ENCODE results near the gene HCN1. TPM values are rescaled to one million over a fixed set of nuclear protein-coding genes. Genes with fewer than 3 reads are reported as not detected.

HCN1 gene
- total and polyA plus RNA-seq, 12 donors: 0.05 to 0.20 (median 0.07) TPM; not detected in 3

DNA sequence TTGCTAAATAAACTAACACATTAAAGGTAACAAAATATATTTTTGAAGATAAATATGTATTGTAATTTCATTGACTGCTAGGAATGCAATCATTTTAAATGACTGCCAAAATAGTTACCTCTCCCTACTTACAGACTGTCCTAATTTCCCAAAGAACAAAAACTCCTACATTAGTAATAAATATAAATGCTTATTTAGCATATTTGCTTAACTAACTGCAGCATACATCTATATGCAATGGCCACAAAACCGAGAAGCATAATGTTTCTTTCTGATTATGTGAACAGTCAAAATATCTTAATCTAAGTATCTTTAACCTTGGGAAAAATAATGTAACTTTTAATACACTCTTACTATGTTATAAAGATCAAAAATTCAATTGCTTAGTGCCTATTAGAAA is 431.7 kb downstream of the HCN1 start:
- ATAC-seq (no peak), DNase-seq (no peak)
- WGBS, 2 donors: 83 to 87% methylated on average over 1 of the region's 1 CpG
- Histone ChIP-seq H3K36me3 (no peaks in the 10 kb centered on the region), H3K9me3 (no peaks in the 10 kb centered on the region), H3K27ac (no peak overlapping the region), H3K27me3 (no peaks in the 10 kb centered on the region), H3K4me3 (no peak overlapping the region), H3K4me1 (no peaks in the 10 kb centered on the region)
- intact Hi-C loops (cut with DNase I): no loop called here
- TF ChIP-seq, protein P1, sequence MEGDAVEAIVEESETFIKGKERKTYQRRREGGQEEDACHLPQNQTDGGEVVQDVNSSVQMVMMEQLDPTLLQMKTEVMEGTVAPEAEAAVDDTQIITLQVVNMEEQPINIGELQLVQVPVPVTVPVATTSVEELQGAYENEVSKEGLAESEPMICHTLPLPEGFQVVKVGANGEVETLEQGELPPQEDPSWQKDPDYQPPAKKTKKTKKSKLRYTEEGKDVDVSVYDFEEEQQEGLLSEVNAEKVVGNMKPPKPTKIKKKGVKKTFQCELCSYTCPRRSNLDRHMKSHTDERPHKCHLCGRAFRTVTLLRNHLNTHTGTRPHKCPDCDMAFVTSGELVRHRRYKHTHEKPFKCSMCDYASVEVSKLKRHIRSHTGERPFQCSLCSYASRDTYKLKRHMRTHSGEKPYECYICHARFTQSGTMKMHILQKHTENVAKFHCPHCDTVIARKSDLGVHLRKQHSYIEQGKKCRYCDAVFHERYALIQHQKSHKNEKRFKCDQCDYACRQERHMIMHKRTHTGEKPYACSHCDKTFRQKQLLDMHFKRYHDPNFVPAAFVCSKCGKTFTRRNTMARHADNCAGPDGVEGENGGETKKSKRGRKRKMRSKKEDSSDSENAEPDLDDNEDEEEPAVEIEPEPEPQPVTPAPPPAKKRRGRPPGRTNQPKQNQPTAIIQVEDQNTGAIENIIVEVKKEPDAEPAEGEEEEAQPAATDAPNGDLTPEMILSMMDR (IDR thresholded peaks at IDR 0.05): no peak

DNA sequence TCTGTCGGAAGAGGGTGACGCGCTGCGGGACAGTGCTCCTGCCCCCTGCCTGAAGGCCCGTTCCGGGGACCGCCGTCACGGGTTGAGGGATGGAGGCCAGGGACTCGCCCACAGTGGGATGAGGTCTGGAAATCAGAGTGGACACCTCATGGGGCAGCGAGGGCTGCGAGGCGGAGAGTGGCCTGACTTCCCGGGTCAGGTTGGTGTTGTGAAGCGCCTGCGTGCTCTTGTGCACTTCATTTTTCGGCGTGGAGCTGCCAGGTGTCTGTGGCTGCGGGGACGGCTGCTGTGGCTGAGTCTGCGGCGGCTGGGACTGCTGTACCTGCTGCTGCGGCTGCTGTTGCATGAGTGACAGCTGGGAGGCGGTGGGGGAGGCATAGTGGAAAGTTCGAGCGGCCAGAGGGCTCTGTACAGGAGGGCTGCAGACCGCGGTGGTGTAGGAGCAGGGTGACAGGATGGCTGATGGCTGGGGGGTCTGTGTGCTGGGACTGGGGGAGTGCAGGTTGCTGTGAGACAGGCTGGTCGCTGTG is 434.1 kb downstream of the HCN1 start:
- intact Hi-C loops (cut with DNase I): no loop called here
- 94 to 96% methylated on average over 29 of the region's 29 CpGs for WGBS, 2 donors
- no peaks in the 10 kb centered on the region for H3K36me3 ChIP-seq
- TF ChIP-seq, protein P1 (IDR thresholded peaks at IDR 0.05): no peak
- H3K27me3 ChIP-seq: no peaks in the 10 kb centered on the region
- H3K4me1 ChIP-seq: peaks cover 0 to 14% (median 0%) of the 10 kb centered on the region in 9 donors
- H3K27ac ChIP-seq: no peak overlapping the region
- no peak for DNase-seq
- ATAC-seq: no peak
- no peaks in the 10 kb centered on the region for H3K9me3 ChIP-seq
- no peak overlapping the region for H3K4me3 ChIP-seq

DNA sequence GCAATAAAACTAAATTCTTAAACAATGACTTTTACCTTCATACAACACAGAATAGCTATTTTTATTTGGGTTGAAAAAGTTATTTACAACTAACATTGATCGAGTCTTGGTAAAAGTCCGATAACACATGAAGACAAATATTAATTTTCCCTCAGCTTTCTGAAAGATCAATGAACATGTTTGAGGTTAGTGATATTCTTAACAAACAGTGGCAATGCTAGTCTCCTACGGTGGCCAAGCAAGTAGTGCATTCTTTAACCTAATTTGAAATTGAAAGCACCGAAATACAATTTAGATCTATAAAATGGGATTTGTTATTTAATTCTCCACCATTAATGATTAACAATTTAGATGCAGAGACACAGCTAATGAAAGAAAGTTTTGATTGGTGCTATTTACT is 435.1 kb downstream of the HCN1 start:
- H3K4me3 ChIP-seq: no peak overlapping the region
- no peak for DNase-seq
- H3K27me3 ChIP-seq: no peaks in the 10 kb centered on the region
- no peaks in the 10 kb centered on the region for H3K9me3 ChIP-seq
- no peak overlapping the region for H3K27ac ChIP-seq
- ATAC-seq: no peak
- intact Hi-C loops (cut with DNase I): no loop called here
- H3K36me3 ChIP-seq: no peaks in the 10 kb centered on the region
- peaks cover 0 to 14% (median 0%) of the 10 kb centered on the region in 9 donors for H3K4me1 ChIP-seq
- TF ChIP-seq, protein P1 (IDR thresholded peaks at IDR 0.05): no peak
- whole genome bisulfite sequencing, 2 donors: 90 to 93% methylated on average over 4 of the region's 4 CpGs

DNA sequence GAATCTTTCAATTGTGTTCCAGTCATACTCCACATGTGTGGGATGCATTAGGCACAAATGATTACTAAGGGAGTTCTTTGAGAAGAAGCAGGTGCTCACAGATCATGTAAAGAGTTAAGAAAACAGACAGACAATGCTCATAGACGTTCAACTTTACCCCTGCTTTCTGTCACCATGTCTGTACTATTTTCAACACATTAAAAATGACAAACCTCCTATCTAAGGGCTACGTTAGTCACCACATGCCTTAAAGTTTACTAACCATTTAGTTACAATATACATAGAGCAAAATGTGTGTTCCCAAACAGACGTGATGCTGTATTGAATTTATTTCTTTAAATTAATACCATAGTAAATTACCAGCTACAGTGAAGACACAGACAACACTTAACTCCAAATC is 435.9 kb downstream of the HCN1 start:
- no peaks in the 10 kb centered on the region for H3K36me3 ChIP-seq
- H3K4me3 ChIP-seq: no peak overlapping the region
- no peaks in the 10 kb centered on the region for H3K27me3 ChIP-seq
- ATAC-seq (peak in 1 of 8 donors; percentile 51), DNase-seq (no peak)
- 20 to 25% methylated on average over 3 of the region's 3 CpGs for WGBS, 2 donors
- no peak overlapping the region for H3K27ac ChIP-seq
- intact Hi-C loops (cut with DNase I): no loop called here
- peaks cover 0 to under 1% (median 0%) of the 10 kb centered on the region in 11 donors for H3K9me3 ChIP-seq
- TF ChIP-seq, protein P1 (IDR thresholded peaks at IDR 0.05): no peak
- peaks cover 0 to 14% (median 0%) of the 10 kb centered on the region in 9 donors for H3K4me1 ChIP-seq
